Stimulated activated CD4-positive, alpha-beta T cell treated with anti-CD3 and anti-CD28 coated beads, Interleukin-12 subunit alpha, Interleukin-12 subunit beta, amount 100 ng/mL, for 24 hours (primary cell): Measurements from ENCODE around the gene SCYL2.
"Not testable (repeated sequence)": the region's sequence is repeated elsewhere in the genome, so short reads cannot be mapped to it uniquely, and the experiment has no call there.

Experiments used
- DNase-seq, 2 experiments: peaks; one replicate each; pipeline ENCODE4 v3.0.0-alpha.2; 2020; ENCODE audit warnings: low read depth in 2 of 2

SCYL2 gene

GRCh38 chr12:100324498-100324897 lies 57.5 kb downstream of the SCYL2 start:
- DNase-seq = no peak

- no peak for DNase-seq
Measured at GRCh38 chr12:100326208-100326607, 59.2 kb downstream of the SCYL2 start.

- DNase-seq = no peak
Measured at GRCh38 chr12:100329800-100330199, 62.8 kb downstream of the SCYL2 start.

DNA sequence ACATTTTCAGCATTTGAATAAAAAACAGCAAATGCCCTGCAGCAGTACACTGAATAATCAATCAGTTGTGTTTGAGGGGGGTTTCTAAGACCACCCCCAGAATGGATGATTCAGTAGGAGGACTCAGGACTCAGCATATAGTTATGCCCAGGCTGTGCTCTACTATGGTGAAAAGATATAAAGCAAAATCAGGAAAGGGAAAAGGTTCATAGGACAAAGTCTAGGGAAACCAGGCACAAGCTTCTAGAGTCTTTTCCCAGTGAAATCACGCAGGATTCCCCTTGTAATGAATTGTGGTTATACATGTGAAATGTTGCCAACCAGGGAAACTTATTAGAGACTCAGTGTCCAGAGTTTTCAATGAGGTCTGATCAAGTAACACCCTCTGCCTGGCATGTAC lies 64.9 kb downstream of the SCYL2 start:
- no peak for DNase-seq

GRCh38 chr12:100332852-100333251 lies 65.9 kb downstream of the SCYL2 start:
- no peak for DNase-seq

DNA sequence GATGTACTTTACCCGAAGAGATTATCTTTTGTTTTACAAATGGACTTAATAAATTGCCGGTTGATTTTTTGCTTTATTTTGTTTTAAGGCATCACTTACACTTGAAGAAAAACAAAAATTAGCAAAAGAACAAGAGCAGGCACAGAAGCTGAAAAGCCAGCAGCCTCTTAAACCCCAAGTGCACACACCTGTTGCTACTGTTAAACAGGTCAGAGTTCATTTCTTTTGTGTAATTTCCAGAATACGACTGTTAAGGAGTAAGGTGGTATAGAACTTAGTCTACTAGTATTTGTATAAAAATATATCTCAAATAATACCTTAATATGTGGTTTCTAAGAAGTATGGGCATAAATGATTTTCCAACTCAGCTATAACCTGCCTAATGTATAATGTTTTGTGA lies 70.3 kb downstream of the SCYL2 start:
- no peak for DNase-seq

DNA sequence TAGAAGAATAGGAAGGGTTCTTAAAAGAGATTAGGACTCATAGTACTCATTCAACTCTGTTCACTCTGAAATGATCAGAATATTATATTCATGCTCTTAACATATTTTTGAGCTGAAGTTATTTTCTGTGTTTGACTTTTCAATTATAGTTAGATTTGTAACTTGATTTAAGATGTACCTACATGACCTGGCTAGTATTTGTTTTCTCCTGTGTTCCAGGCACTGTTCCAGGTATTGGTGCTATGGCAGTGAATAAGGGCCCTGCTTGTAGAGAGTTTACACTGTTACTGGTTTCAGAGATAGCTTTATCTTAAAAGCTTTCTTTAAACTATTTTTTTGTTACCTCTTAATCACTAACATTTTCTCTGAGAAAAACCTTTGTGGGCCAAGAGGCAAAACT lies 70.8 kb downstream of the SCYL2 start:
- no peak for DNase-seq

- DNase-seq = no peak
Measured at GRCh38 chr12:100339071-100339470, 72.1 kb downstream of the SCYL2 start.

DNA sequence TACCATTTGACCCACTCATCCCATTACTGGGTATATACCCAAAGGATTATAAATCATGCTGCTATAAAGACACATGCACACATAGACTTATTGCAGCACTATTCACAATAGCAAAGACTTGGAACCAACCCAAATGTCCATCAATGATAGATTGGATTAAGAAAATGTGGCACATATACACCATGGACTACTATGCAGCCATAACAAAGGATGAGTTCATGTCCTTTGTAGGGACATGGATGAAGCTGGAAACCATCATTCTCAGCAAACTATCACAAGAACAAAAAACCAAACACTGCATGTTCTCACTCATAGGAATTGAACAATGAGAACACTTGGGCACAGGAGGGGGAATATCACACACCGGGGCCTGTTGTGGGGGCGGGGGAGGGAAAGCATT lies 75.9 kb downstream of the SCYL2 start:
- DNase-seq = not testable (repeated sequence)

DNA sequence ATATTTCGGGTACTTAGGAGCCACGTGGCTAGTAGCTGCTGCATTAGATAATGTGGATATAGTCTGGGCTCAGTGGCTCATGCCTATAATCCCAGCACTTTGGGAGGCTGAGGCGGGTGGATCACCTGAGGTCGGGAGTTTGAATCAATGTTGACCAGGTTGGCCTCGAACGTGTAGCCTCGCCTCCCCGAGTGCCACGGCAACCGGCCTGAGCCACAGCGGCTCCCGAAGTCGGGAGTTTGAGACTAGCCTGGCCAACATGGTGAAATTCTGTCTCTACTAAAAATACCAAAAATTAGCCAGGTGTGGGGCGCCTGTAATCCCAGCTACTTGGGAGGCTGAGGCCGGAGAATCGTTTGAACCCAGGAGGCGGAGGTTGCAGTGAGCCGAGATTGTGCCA lies 77.4 kb downstream of the SCYL2 start:
- not testable (repeated sequence) for DNase-seq

DNA sequence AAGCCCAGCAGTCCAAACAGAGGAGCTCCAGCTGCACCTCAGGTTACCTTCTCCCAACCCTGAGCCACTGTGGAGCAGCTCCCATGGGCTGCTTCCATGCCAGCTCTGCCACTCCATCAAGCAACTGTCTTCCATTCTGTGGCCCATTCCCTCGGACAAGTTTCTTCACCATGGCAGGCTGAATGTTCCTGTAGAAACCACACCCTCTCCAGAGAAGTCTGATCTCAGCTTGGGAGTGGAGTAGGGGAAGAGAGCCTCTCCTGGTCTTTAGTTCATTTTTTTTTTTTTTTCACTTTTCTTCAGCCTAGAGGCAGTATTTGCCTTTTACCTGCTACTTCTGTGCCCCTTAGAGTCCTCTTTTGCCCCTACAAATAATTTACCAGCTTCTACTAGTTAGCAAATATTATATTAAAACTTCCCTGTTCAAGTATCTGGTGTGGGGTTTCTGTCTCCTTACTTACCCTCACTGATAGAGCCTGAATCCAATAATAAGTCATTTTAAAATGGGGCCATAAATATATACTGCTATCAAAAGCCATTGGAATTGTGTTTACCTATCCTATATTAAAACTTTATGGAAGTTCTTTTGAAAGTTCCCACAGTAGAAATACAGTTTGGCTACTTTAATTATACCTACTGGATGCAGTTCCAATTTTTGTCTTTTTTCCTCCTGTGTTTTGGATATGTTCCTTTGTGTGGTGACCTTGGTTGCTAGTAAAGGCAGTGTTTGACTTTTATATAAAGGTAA lies 78.2 kb downstream of the SCYL2 start:
- DNase-seq = no peak

DNA sequence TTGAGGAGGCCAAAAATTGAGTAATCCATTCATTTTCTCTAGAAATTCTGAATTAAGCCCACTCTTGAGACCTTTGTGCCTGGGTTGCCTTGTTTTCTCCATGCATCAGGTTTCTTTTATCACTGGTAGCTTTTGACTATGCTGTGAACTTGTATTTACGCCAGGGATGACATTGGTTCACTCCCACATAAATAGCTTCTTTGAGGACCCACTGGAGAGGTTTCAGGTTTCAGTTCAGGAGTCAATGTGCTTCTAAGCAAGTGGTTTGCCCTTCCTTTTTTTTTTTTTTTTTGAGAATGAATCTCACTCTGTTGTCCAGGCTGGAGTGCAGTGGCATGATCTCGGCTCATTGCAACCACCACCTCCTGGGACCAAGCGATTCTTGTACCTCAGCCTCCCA lies 79.7 kb downstream of the SCYL2 start:
- DNase-seq = no peak

DNA sequence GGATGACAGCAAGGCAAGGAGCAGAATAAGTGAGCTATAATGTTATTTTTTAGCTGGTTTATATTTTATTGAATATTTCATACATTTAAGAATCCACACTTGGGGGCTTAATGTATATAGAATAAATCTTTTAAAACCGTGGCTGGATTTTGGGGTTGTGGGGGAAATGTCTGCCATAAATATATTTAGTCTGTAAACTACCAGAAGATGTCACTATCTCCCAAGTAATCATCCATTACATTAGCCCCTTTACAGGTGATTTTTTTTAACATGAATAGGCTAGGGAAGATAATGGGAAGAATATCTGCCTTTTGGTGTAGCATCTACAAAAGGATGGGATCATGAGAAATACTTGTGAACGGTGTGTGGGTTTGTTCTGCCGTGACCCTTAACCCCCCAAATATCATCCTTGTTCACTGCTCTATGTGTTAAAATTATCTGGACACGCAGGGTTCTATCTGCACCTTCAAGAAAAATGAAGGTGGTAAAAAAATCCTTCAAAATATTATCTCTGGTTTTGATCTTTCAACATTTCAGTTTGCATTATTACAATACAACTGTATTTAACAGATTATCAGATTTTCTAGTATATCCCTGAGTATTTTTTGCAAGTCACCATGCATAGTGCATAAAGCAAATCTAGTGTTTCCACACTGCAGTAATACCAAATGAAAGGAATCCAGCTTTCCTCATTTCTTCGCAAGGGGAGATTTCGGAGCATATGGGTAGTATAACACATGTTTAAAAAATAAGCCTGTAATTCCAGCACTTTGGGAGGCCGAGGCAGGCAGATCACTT lies 81.9 kb downstream of the SCYL2 start:
- no peak for DNase-seq

- DNase-seq = no peak
Measured at GRCh38 chr12:100356644-100357223, 89.8 kb downstream of the SCYL2 start, which contains the start of gene SLC17A8. Gene SLC17A8, plus strand, starts transcription at chr12:100357074. Its CDS starts 318 bp downstream, at chr12:100357392.

GRCh38 chr12:100359248-100359647 lies 92.3 kb downstream of the SCYL2 start:
- no peak for DNase-seq

GRCh38 chr12:100359822-100360221 lies 92.8 kb downstream of the SCYL2 start:
- no peak for DNase-seq

DNA sequence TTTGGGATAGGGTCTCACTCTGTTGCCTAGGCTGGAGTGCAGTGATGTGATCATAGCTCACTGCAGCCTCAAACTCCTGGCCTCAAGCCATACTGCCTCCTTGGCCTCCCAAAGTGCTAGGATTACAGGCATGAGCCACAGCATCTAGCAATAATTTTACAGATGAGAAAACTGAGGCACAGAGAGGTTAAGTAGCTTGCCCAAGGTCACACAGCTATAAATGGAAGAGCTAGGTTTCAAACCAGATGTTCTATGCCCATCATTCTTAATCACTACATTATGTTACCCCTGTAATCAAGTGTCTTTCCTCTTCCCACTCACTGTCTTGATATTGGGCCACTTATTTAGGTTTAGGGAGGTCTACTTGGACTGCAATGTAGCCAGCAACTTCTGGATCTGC lies 93.5 kb downstream of the SCYL2 start:
- DNase-seq = no peak

DNA sequence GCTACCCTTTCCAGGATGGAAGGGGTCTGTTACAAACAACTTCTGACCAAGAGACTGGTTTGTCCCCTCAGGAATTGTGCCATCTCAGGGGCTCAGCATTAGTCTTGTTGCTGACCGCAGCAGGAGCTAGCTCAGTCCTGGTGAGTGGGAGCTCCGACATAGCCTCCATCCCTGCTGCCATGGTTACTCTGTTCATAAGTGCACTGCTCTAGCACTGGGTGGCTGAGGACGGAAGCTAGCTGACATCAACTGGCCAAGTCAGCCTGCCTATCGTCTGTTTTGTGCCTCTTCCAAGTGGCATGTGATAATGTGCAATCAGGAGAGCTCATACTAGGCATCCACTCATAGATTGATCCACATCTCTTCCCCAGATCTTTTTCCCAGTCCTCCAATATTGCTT lies 97.3 kb downstream of the SCYL2 start:
- DNase-seq = no peak

DNA sequence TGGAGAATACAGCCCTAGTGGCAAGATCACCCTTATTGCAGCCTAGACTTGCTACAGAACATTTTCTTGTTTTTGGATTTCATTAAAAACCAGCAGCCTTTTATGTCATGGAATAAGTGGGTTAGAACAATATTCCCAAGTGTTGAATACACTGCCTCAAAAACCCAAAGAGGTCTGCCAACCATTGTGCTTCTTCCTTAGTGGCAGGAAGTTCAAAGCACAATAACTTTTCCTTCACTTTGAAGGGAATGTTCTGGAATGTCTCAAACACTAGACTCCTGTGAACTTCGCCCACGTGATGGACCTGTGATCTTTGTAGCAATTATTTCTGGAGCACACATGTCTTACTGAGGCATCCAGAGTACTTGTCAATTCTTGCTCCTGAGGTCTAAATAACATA lies 98.4 kb downstream of the SCYL2 start:
- no peak for DNase-seq

- no peak for DNase-seq
Measured at GRCh38 chr12:100368066-100368465, 101.1 kb downstream of the SCYL2 start.

DNA sequence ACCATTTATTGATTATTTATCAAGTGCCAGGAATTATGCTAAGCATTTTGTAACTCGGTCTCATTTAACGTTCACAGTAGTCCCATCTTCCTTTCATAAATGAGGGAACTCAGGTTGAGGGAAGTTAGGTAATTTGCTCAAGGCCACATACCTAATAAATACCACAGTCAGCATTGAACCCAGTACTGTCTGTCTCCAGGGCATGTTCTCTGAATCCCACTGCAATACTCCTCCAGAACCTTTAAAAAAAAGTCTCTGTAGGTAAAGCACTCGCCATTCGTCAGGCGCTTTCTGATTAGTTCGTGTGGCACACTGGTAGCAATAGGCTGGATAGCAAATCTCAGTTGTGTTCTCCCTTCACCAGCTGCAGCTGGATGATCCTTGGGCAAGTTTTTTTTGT lies 104.2 kb downstream of the SCYL2 start:
- no peak for DNase-seq

- DNase-seq = no peak
Measured at GRCh38 chr12:100372853-100373640, 106.1 kb downstream of the SCYL2 start.
